GM19452 (cell line): ENCODE data around the gene USP40.

Experiments used
- ATAC-seq: cut with Tn5 transposase; IDR thresholded peaks from one replicate; pipeline ENCODE4 v1.9.1; 2021; ENCODE audit not compliant: unreplicated experiment

The USP40 gene

DNA sequence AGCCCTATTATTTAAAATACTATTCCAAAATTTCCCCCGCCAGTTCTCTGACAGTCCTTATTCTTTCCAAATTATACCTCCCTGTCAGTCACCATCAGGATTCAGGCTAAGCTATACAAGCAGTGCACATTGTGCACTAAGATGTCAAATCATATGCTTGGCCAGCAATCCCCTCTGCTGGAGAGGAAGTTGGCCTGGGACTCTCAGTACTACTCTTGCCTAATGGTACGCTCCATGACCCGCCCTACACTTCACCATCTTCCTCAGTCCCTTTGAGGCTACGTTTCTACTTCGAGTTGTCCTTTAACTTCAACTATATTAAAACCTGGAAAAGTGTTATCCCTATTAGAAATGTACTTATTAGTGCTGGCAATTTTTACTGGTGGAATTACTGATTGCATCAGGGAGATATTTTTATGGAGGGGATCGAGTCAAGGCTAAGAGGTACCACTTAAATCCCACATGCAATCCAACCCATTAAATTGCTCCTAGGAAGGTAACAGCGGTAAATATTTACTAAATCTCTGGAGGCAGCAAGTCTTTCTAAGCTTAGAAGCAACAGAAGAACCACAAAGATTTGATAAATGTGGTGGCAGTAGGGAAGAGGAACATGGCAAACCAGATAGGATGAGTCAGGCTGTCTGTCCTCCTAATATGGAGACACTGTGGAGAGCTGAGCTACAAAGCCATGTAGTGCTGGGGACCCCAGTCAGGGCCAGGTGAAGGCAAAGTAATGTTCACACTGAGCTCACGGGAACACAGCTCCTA lies 2.7 kb downstream of the USP40 start:
- ATAC-seq: no peak

- ATAC-seq: no peak
Observed at GRCh38 chr2:233556881-233557736, 9.5 kb downstream of the USP40 start.

GRCh38 chr2:233553366-233553765 lies 13.2 kb downstream of the USP40 start:
- ATAC-seq: no peak

- no peak for ATAC-seq
Observed at GRCh38 chr2:233551491-233551890, 15.1 kb downstream of the USP40 start.

DNA sequence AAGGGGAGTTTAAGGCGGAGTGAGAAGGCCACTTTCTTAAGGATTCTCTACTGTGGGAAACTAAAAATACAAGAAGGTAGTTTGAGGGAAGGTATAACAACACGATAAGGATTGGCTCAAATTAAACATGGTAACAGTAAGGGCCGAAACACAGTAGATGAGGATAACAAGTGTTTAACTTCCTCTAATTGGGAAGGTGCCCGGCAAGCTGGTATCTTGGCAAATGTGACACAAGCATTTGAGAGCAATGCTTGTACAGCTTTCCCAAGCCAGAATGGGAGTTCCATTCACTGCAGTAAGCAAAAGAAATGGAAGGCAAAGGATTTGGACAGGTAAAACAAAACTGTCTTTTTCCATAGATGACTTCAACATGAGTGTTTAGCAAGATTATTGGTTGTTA lies 19.8 kb downstream of the USP40 start:
- no peak for ATAC-seq

GRCh38 chr2:233546101-233546500 lies 20.5 kb downstream of the USP40 start:
- no peak for ATAC-seq

DNA sequence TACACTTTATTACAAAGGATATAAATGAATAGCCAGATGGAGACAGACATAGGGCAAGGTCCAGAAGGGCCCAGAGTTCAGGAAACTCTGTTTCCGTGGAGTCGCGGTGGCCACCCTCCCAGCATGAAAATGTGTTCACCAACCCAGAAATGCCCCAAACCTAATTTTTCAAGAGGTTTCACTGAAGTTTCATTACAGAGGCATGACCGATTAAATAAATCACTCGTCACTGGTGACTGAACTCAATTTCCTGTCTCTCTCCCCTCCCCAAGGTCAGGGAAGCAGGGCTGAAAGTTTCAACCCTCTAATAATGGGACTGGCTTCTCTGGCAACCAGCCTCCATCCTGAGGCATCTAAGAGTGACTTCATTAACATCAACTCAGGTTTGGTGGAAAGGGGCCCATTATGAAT lies 22.4 kb downstream of the USP40 start:
- ATAC-seq: no peak

GRCh38 chr2:233542507-233542906 lies 24.1 kb downstream of the USP40 start:
- ATAC-seq: no peak

DNA sequence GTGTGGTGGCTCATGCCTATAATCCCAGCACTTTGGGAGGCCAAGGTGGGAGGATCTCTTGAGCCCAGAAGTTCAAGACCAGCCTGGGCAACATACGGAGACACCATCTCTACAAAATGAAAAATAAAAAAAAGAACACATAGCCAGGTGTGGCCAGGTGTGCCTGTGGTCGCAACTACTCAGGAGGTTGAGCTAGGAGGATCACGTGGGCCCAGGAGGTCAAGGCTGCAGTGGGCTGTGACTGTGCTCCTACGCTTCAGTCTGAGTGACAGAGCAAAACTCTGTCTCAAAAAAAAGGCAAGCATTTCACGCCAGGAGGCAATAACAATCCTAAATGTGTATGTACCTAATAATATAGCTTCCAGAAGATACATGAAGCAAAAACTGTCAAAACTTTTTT lies 27.8 kb downstream of the USP40 start:
- no peak for ATAC-seq

DNA sequence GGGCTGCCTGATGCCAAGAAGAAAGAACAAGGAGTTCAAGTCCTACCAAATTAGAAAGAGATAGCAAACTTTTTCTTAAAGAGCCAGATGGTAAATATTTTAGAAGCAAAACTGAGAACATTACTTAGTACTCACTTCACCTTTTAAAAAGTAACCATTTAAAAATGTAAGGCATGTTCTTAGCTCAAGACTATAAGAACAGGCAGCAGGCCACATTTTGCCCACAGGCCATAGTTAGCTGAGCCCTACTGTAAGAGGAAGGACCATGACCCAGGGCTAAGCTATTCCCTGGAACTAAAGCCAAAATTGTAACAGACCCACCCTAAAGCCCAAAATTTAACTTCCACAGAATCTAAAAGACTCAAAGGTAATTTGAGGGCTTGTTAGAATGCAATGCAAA lies 31.3 kb downstream of the USP40 start:
- no peak for ATAC-seq

DNA sequence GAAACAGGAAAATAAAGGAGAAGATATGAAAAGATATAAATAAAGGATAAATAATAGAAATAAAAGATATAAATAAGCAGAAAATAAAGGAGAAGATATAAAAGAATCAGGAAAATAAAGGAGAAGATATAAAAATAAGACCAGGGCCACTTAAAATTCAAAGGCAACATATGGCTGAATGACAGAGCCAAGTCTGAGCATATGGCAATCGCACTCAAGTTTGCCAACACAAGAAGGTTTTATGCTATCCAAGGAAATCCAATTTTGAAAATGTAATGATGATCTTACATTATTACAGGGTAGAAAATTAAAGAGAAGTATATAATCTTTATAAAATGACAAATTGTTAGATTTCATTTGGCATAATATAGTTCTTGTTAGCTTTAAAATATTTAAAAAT lies 33.6 kb downstream of the USP40 start:
- ATAC-seq: no peak

GRCh38 chr2:233531955-233532354 lies 34.6 kb downstream of the USP40 start:
- no peak for ATAC-seq

- no peak for ATAC-seq
Observed at GRCh38 chr2:233530381-233530780, 36.2 kb downstream of the USP40 start.

- ATAC-seq: no peak
Observed at GRCh38 chr2:233528182-233528581, 38.4 kb downstream of the USP40 start.

DNA sequence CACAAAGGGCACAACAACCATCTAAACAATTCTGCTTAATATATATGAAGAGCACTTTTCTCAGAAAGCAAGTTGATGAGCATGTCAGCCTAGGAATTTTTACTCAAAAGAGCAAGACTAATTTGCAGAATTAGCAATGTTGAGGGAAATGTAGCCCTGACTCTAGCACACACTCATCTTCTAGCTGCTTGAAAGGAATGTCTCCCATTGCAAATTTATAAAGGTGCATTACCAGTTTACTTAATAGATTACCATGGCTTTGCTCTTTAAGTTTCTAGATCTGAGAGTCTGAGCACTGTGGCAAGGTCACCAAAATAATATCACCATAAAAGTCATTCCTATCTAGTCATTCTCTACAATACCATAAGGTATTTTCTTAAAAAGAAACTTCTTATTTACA lies 40.8 kb downstream of the USP40 start:
- ATAC-seq: no peak

DNA sequence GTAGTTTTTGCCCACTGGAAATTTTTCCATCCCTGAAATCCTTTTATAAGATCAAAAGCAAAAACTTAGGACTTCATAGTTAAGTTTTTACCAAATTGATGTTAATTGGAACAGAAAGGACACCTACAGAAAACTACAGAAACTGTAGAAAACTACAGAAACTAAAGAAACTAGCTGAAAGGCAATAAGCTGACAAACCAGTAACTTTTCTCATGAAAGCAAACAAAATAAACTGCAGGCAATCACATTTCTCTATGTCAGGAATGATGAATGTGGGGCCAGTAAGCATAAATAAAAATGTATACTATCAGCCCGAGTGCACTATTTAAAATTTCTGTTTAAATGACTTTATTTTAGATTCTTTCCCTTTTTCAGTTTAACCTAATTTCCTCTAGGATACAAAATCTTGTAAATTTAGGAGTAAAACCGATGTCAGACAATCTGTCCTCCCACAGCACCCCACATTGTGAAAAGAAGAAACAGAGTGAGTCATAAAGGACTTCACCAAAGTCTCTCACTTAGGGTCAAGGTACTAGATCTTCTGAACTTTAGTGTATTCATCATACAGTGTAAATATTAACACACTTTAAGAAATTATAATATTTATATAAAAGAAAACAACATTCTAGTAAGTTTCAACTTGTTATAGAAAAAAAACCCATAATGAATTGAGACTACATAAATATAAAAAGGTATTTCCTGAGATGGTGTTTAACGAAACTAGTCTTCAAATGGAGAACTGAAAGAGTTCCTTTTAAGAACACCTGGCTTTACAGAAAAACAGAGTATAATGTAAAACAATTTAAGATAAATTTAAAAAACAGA lies 46.6 kb downstream of the USP40 start:
- peak; percentile 89 for ATAC-seq

GRCh38 chr2:233513953-233514655 lies 52.5 kb downstream of the USP40 start:
- ATAC-seq: no peak

- ATAC-seq: no peak
Observed at GRCh38 chr2:233503947-233504637, 62.5 kb downstream of the USP40 start.

DNA sequence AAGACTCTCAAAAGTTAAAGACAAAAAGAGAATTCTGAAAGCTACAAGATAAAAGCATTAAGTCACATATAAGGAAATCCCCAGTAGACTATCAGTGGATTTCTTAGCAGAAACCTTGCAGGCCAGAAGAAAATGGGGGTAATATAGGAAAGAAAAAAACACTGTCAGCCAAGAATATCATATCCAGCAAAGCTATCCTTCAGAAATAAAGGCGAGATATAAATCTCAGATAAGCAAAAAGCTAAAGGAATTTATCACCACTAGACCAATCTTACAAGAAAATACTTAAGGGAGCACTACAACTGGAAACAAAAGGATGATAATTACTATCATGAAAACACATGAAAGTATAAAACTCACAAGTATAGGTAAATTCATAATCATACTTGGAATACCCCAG lies 63.1 kb downstream of the USP40 start:
- no peak for ATAC-seq
